ENCODE results near the gene PEX5L.

Gene PEX5L

DNA sequence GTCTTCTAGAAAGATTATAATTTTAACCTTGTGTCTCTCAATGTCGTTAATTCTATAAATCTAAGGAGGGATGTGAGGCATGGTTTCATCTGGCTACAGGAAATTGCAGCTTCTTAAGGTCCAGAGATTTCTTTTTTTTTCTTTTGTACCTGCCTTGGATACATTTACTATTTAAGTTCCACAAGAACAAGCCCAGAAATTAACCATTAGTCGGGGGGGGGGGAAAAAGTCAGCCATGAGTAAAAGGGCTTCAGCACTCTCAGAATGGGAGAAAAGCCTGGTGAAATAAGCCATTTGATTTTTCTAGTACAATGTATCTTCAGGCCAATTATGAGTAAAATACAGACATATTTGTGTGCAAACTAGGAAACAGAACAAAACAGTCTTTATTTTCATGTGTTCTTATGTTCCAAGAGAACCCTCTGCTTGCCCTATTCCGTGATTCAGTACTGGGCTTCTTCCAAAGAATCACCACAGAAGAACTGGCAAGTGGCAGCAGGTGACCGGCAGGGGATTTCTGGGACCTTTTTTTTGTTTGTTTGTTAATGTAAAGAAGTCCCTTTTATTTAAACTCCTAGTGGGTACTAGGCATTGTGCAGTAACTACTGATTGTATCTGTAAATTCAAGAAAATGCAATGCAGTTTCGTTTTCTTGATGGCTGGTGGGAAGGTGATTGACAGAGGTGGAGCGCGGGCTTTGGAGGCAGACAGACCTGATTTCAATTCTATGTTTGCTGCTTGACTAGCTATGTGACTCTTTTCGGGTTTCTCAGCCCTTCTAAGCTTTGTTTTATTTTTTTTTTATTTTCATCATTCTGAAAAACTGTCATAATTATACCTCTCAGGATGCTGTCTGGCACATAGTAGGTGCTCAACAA, 82.5 kb downstream of the PEX5L start:
- no peak for DNase-seq

DNA sequence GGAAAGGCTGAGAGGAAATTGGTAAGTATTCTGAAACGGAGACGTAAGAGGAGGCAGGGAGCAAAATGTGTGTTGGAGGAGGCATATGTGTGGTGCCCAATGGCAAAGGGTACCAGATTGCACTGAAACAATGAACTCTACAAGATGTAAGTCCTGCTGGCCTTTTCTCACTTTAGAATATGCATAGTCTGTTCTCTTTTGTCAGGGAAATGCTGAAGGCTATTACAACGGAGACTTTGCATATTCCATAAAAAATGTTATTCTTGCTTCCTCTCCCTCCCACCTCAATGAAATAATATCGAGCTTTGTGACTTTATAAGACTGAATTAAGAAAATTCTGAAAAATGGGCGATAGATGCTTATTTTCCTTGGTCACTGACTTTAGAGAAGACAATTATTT, 85.9 kb downstream of the PEX5L start:
- DNase-seq: no peak

DNA sequence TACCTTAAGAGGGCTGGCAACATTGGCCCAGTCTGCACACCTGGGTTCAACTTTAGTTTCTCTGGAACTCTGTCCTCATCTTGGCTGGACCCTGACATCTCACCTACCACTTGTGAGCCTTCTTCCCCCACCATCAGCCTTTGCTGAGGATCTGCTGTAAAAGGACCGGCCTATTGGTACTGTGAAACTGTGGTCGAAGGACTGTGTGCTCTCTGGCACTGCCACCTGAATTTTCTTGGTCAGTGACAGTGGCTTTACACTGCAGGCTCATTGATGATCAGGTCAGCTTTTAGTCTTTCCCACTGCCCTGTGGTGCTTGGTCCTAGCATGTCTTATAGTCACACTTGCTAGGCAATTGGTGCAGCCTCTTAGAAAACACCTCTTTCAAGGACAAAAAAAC, 86.9 kb downstream of the PEX5L start:
- DNase-seq: no peak

DNA sequence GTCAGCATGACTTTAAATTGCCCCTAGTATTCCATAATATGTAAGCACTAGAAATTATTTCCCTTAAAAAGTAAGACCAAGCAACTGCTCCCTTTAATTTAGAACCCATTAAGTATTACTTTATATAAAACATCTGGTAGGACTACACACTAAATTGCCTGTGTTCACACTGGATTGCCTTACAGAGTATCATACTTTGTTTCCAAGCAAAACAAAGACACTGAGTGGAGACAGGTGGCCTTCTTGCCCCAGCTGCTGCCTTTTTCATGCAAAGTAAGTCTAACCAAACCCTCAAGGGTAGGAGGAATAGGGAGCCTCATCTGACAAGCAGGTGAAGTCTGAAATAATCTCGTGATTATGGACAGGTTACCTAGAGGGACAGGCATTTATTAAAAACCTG, 87.3 kb downstream of the PEX5L start:
- no peak for DNase-seq

DNA sequence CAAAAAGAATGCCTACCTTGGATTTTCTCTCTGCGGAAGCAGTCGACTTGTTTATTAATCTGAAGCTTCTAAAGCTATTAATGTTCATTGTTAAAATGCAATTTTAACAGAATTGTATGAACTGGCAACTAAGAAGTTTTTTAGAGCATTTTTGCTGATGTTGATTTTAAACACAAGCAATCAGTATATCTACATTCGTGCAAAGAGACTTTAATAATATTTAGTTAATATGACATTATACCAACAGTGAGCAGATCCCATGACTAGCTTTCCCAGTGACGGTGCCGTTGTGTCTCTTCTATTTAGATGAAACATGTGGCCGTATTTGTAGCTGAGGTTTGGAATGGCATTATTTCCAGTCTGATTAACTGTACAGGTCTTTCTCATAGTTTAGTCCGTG, 88.0 kb downstream of the PEX5L start:
- DNase-seq: no peak

DNA sequence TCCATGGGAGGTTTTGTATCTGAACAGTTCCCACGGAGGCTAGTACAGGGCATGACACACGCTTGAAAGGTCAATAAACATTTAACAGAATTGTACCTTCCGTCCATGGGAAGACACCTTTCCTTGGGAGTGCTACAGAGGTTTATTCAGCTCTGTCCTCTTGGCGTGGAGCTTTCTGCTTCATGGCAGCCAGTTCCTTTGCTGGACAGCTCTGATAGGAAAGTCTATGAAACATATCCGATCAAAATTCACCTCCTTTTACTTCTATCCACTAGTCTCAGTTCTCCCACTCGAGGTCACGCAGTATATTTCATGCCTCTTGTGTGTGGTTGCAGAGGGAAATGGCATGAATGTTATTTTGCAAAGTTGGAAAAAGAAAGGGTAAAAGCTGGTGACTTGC, 91.2 kb downstream of the PEX5L start:
- no peak for DNase-seq

DNA sequence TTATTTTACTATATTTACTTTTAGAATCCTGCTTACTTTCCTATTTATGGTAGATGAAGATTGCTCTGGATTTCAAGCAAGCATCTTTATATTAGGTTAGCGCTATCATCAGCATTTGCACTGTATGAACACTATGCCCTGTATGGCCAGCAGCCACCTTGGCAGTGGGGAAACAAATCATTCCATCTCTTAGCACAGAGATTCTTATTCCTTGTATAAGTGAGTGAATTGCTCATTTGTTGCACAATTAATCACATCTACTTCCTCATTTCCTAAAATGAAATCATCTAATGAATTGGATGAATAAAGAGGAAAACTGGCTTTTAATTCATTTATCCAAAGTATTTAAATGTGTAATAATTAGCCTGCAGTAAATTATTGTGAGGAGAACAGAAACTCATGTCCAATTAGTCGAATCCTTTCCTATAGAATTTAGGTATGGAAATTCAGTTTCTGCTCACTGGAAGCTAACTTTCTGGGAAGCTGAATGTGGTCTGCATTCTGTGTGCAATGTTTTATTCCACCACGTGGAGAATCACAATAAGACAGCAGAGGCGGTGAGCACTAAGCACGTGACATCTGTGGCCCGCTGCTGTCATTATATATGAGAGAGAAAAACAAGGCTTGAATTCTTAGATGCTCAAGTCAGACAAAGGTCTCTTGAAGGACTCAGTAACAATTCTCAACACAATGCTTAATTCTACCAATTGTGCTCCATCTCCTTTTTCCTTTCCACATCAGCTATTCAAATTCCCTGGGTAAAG, 93.4 kb downstream of the PEX5L start:
- DNase-seq: no peak

DNA sequence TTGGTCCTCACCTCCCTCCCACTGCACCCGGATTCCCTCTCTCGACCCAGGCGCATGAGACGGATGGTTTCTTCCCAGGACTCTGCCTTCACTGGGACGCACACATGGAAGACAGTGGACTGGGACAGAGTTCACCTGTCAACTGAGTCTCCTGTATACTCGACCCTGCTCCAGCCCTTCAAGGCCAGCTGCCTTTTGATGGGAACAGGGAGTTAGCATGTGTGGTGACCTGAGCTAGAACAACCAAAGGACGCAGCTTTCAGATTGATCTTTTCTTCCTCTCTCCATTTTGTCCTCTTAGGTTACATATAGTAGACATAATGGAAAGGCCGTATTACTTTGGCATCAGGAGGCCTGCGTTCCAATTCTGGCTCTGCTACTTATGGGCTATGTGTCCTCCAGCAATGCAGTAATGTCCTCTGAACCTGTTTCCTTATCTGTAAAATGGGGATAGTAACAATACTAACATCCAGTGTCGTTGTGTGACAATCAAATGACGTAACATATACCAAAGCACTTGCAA, 94.1 kb downstream of the PEX5L start:
- DNase-seq: no peak

DNA sequence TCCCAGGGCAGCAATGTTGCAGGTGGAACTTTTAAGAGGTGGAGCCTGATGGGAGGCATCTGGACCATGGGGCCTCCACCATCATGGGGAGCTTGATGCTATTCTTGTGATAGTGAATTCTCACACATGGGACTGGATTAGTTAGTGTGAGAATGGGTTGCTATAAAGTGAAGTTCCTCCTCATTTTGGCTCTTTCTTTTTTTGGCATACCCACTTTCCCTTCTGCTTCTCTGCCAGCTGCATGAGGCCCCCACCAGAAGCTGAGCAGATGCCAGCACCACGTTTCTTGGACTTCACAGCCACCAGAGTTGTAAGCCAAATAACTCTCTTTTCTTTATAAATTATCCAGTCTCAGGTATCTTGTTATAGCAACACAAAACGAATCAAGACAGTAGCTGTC, 101.0 kb downstream of the PEX5L start:
- DNase-seq: no peak

DNA sequence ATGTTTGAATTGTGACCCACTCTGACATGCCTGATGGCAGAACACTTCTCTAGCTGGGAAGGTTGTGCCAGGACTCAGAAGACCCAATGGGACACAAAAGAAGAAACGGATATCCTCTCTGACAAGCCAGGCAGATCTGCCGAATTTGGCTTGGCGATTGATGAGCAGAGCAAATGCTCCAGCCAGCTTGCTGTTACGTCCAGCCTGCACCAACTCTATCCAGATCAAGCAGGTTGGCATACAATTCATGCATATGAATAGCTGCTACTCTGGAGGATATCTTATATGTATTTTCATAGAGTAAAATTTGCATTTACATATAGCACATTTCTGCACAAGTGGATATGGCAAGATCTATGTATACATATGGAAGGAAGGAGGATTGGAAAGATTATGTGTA, 102.8 kb downstream of the PEX5L start:
- no peak for DNase-seq

DNA sequence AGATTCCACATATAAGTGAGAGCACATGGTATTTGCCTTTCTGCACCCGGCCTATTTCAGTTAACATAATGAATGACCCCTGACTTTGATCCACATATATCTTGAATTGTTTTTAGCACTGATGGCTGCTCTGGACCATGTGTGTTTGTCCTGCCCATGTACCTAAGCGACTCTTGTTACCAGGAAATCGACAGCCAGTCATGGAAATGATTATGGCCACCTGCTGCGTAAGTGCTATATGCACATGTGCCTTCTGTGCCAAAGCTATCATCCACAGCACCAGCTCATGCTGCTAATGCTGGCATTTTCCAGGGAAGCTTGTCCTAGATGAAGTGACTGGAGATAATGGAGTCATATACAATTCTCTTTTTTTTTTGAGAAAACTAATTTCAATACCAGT, 103.7 kb downstream of the PEX5L start:
- DNase-seq: no peak

DNA sequence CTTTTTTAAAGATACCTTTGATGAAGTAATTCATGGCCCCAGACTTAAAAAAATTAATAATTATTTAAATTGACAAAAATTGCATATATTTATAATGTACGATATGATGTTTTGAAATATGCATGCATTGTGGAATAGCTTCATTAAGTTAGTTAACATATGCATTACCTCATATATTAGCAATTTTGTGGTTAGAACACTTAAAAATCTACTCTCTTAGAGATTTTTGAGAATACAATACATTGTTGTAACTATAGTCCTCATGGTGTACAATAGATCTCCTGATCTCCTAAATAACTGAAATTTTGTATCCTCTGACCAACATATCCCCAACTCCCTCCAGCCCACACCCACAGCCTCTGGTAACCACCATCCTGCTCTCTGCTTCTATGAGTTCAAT, 104.1 kb downstream of the PEX5L start:
- no peak for DNase-seq

DNA sequence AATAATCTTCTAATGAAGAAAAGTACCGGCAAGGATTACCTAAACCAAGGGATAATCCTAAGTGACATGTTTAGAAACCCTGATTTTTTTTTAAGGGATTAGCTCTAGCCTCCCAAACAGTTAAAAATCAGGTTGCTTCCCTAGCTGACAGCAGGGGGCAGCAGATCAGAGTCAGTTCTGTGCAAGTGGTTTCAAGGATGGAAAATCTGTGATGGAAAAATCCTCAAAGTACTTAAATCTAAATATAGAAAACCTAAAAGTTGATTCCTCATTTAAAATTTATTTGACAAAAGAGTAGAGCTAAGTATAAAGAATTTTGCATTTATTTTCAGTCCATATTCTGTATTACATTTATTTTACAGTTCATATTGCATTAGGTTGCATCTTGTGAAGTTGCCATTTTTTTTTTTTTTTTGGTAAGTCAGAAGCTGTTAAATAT, 107.6 kb downstream of the PEX5L start:
- DNase-seq: peak; percentile 27

DNA sequence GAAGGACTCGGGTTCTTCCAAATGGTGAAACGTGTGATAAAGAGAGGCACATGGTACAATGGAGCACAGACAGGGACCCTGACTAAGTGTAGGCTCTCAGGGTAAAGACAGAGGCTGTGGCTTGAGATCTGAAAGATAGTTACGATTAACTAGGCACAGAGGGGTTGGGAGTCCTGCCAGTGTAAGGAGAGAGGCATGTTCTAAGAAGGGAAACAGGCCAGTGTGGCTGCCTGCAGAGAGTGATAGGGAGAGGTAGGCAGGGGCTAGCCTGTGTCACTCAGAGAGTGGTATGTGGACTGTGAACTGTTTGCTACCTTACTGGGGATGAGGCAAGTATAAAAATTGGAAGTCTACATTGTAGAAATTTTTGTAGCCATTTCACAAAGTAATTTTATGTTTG, 109.5 kb downstream of the PEX5L start:
- no peak for DNase-seq

DNA sequence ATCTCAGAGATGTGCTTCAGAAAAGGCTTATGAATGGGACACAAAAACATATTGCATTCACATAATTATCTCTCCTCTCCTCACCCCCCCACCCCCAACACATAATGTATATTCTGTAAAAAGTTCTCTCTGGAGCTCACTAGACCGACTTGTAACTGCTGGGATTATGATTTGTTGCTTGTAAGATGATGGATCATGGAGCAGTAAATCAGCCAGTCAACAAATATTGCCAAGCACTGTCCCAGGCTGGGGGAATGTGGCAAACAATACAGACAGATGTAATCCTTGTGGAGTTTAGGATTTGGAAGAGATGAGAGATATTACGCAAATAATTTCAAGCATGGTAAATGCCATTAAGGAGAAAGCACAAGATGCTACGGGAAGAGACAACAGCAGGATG, 114.8 kb downstream of the PEX5L start:
- no peak for DNase-seq

DNA sequence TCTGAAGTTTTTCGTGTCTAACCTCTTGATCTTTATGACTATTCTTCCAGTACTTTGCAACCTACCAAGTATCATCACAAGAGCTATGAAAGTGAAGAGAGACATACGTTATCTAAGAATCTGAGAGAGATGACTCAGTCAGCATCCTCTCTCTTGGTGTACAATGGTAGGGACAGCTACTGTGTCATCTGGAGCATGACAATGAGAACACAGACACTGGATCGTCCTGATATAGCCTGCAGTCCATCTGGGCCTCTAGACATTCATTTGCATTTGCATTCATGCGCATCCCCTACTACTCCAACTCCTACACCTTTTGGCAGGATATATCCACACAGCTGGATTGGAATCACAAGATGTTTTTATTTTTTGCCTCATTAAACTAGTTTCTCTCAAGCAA, 115.2 kb downstream of the PEX5L start:
- DNase-seq: no peak

DNA sequence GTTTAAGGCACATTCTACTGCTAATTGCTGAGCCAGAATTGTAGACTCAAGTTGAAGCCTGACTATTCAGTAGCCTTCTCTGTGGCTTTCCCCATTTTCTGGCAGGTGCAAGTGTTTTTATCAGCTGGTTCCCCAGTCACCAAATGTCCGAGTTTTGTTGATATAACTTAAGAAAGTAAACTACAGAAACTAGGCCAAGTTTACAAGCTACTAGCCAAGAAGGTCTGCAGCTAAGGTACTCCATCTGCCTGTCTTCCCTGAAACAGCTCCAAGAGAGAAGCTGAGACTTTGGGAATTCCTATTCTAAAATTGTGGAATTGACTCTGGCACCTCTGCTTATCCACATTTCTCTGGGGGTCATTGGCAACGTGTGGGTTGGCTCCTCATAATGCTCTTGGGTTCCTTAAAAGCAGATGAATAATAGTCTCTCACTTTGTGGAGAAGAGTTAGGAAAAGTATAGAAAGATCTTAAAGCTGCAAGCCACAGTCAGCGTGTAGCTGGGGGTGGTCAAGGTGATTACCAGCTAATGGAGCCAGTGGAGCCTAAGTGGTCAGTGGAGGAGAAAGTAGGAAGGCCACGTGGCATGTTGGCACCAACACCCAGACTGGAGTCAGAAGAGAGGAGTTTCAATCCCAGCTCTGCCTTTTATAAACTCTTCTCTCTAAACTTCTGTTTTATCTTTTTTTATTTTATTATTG, 128.8 kb downstream of the PEX5L start:
- DNase-seq: no peak

DNA sequence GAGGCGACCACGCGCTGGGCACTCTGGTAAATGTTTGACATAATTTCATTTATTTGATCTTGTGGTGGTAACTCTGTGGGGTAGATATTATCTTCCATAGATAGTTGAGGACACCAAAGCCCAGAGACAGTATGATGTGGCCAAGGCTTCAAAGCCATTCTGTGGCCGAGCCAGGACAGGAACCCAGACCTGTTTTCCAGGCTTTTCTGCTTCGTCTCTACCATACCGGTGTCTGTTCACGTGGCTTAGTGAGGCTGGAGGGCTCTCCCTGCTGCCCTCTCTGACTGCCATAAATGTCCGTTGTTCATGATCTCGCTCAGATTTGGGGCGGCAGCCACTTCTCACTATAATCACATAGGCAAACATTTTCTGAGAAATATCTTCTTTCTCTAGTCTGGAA, 134.7 kb downstream of the PEX5L start:
- no peak for DNase-seq

DNA sequence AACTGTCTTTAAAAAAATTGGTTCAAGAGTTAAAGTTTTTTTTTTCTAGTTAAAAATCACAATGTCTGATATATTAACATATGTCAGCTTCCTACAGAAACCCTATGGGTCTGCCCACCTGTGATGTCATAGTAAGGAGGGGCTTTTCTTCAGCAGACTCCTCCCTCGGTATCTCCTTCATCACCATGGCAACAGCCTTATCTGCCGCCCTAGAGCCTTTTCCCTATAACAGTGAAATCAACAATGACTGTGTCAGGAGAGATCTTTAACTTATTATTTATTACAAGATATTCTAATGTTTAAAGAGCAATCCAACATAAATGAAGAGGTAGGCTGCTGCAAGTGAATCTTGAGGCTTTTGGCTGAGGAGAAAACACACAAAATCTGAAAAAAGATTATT, 138.7 kb downstream of the PEX5L start:
- DNase-seq: no peak

DNA sequence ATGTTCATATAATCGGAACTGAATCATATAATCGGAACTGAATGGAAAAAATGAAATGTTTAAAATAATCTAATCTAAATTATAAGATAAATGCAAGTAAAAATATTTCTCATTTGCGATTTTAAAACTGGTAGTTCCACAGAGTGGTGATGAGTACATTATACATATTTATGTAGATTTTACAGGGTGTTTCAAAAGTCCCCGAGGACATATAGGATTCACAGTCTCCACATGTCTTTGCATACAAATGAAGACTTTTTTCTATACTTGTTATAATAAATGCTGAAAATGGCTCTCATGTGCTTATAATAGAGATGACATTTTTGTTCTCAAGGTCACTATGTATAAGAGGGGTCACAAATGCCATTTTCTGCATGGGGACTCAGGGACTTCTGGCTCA, 139.5 kb downstream of the PEX5L start:
- DNase-seq: no peak

DNA sequence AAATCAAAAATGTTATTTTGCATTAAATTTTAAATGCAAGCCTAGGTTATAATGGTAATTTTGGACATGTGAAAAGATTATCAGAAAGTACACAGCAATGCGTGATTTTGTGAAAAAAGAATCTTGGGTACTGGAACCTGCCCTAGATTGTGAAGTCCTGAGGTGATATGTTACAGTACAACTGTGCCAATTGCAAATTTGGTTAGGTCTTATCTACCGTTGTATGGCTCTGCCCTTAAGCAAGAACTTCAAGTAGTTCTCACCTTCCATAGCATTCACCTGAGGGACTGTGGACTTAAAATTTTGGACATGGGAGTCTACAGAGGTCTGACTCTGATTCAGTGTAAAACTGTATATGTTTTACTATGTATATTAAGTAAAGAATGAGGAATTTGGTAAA, 140.2 kb downstream of the PEX5L start:
- DNase-seq: no peak

DNA sequence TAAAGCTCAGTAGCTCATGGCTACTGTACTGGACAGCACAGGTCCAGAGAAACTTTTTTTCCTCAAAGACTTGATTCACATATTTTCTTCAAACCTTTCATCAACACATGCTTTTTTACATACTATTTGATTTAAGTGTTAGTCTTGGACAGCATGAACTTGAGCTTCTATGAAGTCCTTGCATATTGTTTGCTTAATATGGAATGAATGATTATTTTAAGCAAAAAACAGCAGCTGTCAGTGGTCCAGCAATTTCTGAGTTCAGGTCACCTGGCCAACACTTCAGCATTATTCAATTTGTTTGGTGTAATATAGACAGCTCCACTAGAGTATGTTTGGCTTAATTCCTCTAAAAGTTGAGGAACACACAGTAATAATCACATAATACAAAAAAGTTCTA, 141.4 kb downstream of the PEX5L start:
- no peak for DNase-seq

DNA sequence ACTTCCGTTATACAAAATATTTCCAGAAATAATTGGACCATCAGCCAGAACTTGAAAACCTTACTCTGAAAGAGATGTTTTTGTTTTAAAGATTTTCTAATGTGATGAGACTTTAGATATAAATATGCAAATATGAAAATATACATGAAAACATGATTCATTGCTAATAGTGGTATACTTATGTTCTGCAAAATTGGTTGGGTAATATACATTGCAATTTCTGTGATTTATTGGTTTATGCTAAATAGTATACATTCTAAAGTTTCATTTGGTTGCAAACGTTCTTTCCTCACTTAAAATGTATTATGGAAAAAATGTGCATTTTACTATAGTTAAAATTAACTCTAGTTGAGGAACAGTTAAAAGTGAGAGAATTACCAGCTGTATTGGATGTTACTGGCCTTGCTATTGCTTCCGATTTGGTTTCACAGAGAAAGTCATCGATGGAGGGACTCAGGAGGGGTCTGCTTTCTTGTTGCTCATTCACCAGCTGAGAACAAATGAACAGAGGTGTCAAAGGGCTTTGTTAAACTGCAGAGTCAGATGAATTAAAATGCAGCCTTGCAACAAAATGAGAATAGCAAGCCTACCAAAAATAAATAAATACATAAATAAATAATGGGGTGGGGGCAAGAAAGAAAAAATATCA, 149.3 kb downstream of the PEX5L start:
- DNase-seq: no peak
